SU-DHL-6 (cell line): ENCODE measurements around the gene RASGRP1.

ENCODE experiments used
- CTCF ChIP-seq: fragments of 200-600 bp; sonication (generic); IDR thresholded peaks from one replicate; pipeline ENCODE4 v1.5.1; 2017; ENCODE audit warnings: antibody characterized with exemption, mild to moderate bottlenecking, low read length, moderate library complexity; ENCODE audit not compliant: insufficient read depth, poor library complexity, severe bottlenecking
- EZH2phosphoT487 ChIP-seq: fragments of 200-600 bp; sonication (generic), shearing (Covaris generic); conservative IDR thresholded peaks from 2 replicates; pipeline ENCODE4 v1.6.1; 2018; ENCODE audit warnings: mild to moderate bottlenecking, antibody characterized with exemption, low read length, moderate library complexity, mixed read lengths

- TF ChIP-seq CTCF (peak; percentile 97), EZH2phosphoT487 (no peak)
Observed at GRCh38 chr15:38440353-38441129, 124.1 kb downstream of the RASGRP1 start.
